Liver (tissue), 9 donors: ENCODE data around the gene PATJ. TPM values are rescaled to one million over a fixed set of nuclear protein-coding genes. Genes with fewer than 3 reads are reported as not detected.

Source experiments
- DNase-seq: peaks from one replicate; pipeline ENCODE4 v3.0.0-alpha.2; 2017; ENCODE audit warnings: low spot score
- H3K27ac ChIP-seq, 2 donors: one replicate each; pipeline ENCODE4 v1.7.0; 2013; ENCODE audit warnings: inconsistent platforms in 2 of 2, low read length in 2 of 2, control low read depth in 1 of 2, low read depth in 1 of 2, mild to moderate bottlenecking in 1 of 2
- H3K27me3 ChIP-seq, 4 donors: one replicate each; pipeline versions ENCODE4 v1.6.1 to v1.7.0; 2013; ENCODE audit warnings: low read length in 3 of 4, inconsistent platforms in 1 of 4, mild to moderate bottlenecking in 1 of 4, moderate library complexity in 1 of 4; ENCODE audit not compliant: control insufficient read depth in 4 of 4, insufficient read depth in 4 of 4
- H3K36me3 ChIP-seq, 4 donors: one replicate each; pipeline versions ENCODE4 v1.6.1 to v1.7.0; 2013; ENCODE audit warnings: low read length in 3 of 4, mild to moderate bottlenecking in 3 of 4, low read depth in 1 of 4, moderate library complexity in 1 of 4; ENCODE audit not compliant: control insufficient read depth in 4 of 4, insufficient read depth in 3 of 4
- H3K4me1 ChIP-seq, 4 donors: one replicate each; pipeline versions ENCODE4 v1.6.1 to v1.7.0; 2013; ENCODE audit warnings: low read length in 3 of 4, mild to moderate bottlenecking in 3 of 4, moderate library complexity in 1 of 4; ENCODE audit not compliant: control insufficient read depth in 4 of 4, insufficient read depth in 4 of 4
- H3K4me3 ChIP-seq, 3 donors: one replicate each; pipeline versions ENCODE4 v1.6.1 to v1.7.0; 2013; ENCODE audit warnings: low read length in 3 of 3, control low read depth in 1 of 3, low read depth in 1 of 3, mild to moderate bottlenecking in 1 of 3
- H3K9ac ChIP-seq, 2 donors: one replicate each; pipeline ENCODE4 v1.7.0; 2013; ENCODE audit warnings: low read length in 2 of 2, mild to moderate bottlenecking in 2 of 2, moderate library complexity in 2 of 2, control low read depth in 1 of 2, low read depth in 1 of 2
- H3K9me3 ChIP-seq, 4 donors: one replicate each; pipeline versions ENCODE4 v1.6.1 to v1.7.0; 2013; ENCODE audit warnings: low read length in 3 of 4; ENCODE audit not compliant: control insufficient read depth in 4 of 4
- EGR1 ChIP-seq, 2 donors: IDR thresholded peaks; 2 replicates each; pipeline ENCODE4 v1.6.1; 2016 to 2018; ENCODE audit warnings: antibody characterized with exemption in 2 of 2, low read depth in 2 of 2
- FOXA1 ChIP-seq: IDR thresholded peaks from 2 replicates; pipeline ENCODE4 v1.6.1; 2016; ENCODE audit warnings: antibody characterized with exemption
- FOXA2 ChIP-seq: IDR thresholded peaks from 2 replicates; pipeline ENCODE4 v1.6.1; 2016; ENCODE audit warnings: antibody characterized with exemption
- GABPA ChIP-seq, 2 donors: IDR thresholded peaks in 1 of 2; conservative IDR thresholded peaks in 1 of 2; 2 replicates each; pipeline ENCODE4 v1.6.1; 2016; ENCODE audit warnings: antibody characterized with exemption in 2 of 2, mild to moderate bottlenecking in 1 of 2, moderate library complexity in 1 of 2
- HNF4A ChIP-seq, 2 donors: conservative IDR thresholded peaks; 2 replicates each; pipeline ENCODE4 v1.6.1; 2016; ENCODE audit warnings: antibody characterized with exemption in 2 of 2, mild to moderate bottlenecking in 2 of 2
- HNF4G ChIP-seq: IDR thresholded peaks from 2 replicates; pipeline ENCODE4 v1.6.1; 2016; ENCODE audit warnings: antibody characterized with exemption
- JUND ChIP-seq, 2 donors: IDR thresholded peaks; 2 replicates each; pipeline ENCODE4 v1.6.1; 2016; ENCODE audit warnings: antibody characterized with exemption in 2 of 2
- NR2F2 ChIP-seq: IDR thresholded peaks from 2 replicates; pipeline ENCODE4 v1.6.1; 2016; ENCODE audit warnings: antibody characterized with exemption
- RAD21 ChIP-seq, 2 donors: IDR thresholded peaks; 2 replicates each; pipeline ENCODE4 v1.6.1; 2016; ENCODE audit warnings: antibody characterized with exemption in 2 of 2, mild to moderate bottlenecking in 2 of 2
- RXRA ChIP-seq, 2 donors: IDR thresholded peaks; 2 replicates each; pipeline ENCODE4 v1.6.1; 2017 to 2018; ENCODE audit warnings: antibody characterized with exemption in 2 of 2, mild to moderate bottlenecking in 1 of 2
- SP1 ChIP-seq: IDR thresholded peaks from 2 replicates; pipeline ENCODE4 v1.6.1; 2018; ENCODE audit warnings: antibody characterized with exemption, mild to moderate bottlenecking
- TAF1 ChIP-seq: conservative IDR thresholded peaks from 2 replicates; pipeline ENCODE4 v1.6.1; 2016; ENCODE audit warnings: antibody characterized with exemption, mild to moderate bottlenecking
- YY1 ChIP-seq: IDR thresholded peaks from 2 replicates; pipeline ENCODE4 v1.6.1; 2016; ENCODE audit warnings: antibody characterized with exemption, mild to moderate bottlenecking
- WGBS: extraction: QIAGEN DNeasy Blood & Tissue Kit; methylation state at CpG from one replicate; pipeline ENCODE4 v1.1.7; 2013; 5-methylcytosine and 5-hydroxymethylcytosine counted together
- polyA plus RNA-seq, 2 donors: library from polyadenylated mRNA; stranded (reverse) in 1 of 2; unstranded in 1 of 2; fragments of 200-250 nt in 1 of 2; fragments of >200 nt in 1 of 2; fragmentation: Nextera tagmentation in 1 of 2; extraction: Ambion mirVana in 1 of 2; gene quantifications; one replicate each; pipeline versions ENCODE4 v1.2.1 to v1.2.3, GENCODE V29; 2013 to 2015
- total RNA-seq, 2 donors: library from RNA; depleted of rRNA; stranded (reverse); fragments of >200 nt; gene quantifications; one replicate each; pipeline ENCODE4 v1.2.3, GENCODE V29; 2014
- TF ChIP-seq, protein P1 (sequence below): IDR thresholded peaks from 2 replicates; pipeline ENCODE4 v1.6.1; 2016; ENCODE audit warnings: antibody characterized with exemption
- TF ChIP-seq, protein P2 (sequence below): IDR thresholded peaks from 2 replicates; pipeline ENCODE4 v1.6.1; 2016; ENCODE audit warnings: antibody characterized with exemption
- TF ChIP-seq, protein P3 (sequence below): IDR thresholded peaks from 2 replicates; pipeline ENCODE4 v1.6.1; 2016; ENCODE audit warnings: antibody characterized with exemption
- TF ChIP-seq, protein P4 (sequence below): IDR thresholded peaks from 2 replicates; pipeline ENCODE4 v1.6.1; 2016; ENCODE audit warnings: antibody characterized with exemption, mild to moderate bottlenecking
- TF ChIP-seq, protein P5 (sequence below): fragments of 150-350 bp; IDR thresholded peaks from 2 replicates; pipeline ENCODE4 v1.5.1; 2017; ENCODE audit warnings: improper control_type of control experiment, low read depth, low read length; ENCODE audit not compliant: missing input control
- donor health status: healthy.
- donor health status: healthy.
- donor health status: healthy.
- donor health status: healthy.
- donor health status: healthy.

The PATJ gene
- total and polyA plus RNA-seq, 4 donors: 5.7 to 29.8 (median 9.0) TPM

DNA sequence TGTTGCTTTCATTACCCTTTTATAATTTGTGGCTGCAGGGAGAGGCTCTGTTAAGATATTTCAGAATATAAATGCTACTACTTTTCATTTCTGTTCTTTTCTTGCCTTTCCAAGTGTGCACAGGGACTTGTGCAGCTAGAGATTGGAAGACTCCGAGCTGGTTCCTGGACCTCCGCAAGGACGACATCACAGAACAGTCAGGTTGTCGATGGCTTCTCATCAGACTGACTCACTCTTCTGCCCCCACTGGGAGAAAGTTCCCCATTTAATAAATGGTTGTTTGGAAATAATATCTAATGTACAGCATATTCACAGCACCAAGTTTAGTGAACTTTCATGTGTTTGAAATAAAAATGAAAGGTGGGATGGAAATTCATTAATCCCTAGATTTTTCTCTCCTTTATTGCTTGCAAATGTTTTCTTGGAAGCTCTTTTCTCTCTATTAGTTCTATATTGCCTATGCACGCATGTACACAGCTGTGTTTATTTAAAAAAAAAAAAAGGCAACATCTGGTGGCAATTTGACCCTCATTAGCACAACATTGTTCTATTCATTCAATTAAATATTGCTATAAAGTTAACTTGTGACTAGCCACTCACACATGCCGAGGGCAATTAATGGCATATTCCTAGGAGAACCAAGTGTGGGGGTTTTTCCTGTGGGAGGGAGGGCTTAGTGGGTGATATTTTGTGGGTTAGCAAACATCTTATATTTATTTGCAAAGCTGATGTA is 374.9 kb downstream of the PATJ start (continued):
- TF ChIP-seq, protein P1, sequence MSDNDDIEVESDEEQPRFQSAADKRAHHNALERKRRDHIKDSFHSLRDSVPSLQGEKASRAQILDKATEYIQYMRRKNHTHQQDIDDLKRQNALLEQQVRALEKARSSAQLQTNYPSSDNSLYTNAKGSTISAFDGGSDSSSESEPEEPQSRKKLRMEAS: no peak
- no peak for TF ChIP-seq EGR1 (IDR thresholded peaks at IDR 0.05; ENCODE audit: low read depth in 2 of 2)

DNA sequence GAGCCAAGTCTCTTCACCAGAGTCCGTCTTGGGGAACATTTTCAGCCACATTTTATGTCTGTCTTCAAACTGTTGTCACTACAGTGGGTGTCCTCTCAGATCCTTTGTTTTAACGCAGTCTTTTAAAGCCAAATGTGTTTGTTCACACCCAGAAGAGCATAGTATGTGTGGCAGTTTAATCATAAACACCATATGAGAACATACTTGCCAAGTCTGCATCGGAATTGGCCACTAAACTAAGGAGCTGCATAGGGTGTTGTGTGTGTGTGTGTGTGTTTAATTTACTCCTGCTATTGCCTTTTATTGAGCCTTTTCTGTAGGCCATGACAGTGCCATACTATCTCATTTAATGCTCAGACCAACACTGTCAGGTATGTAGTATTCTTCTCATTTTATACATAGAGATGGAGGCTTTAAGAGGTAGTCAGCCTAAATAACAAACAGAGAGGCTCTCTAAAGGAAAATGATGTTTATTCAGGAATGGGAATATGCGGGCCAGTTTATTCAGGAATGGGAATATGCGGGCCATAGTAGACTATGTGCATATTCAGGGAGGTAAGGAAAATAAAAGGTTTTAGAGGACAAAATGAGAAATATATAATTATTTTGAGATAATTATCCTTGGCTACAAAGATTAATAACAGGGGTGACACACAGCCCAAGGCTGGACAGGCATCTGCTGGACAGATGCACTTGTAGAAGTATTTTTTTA is 384.5 kb downstream of the PATJ start:
- Histone ChIP-seq H3K27me3 (no peaks in the 10 kb centered on the region), H3K36me3 (peaks cover 0 to 9% (median 8%) of the 10 kb centered on the region in 4 donors), H3K4me3 (no peak overlapping the region), H3K4me1 (no peaks in the 10 kb centered on the region), H3K27ac (no peak overlapping the region), H3K9me3 (no peaks in the 10 kb centered on the region), H3K9ac (no peak overlapping the region)
- TF ChIP-seq RXRA (IDR thresholded peaks at IDR 0.05) (no peak), SP1 (no peak), JUND (IDR thresholded peaks at IDR 0.05) (no peak), FOXA1 (no peak), HNF4G (no peak), RAD21 (IDR thresholded peaks at IDR 0.05) (no peak), NR2F2 (no peak), EGR1 (IDR thresholded peaks at IDR 0.05; ENCODE audit: low read depth in 2 of 2) (no peak), TAF1 (no peak), GABPA (IDR thresholded peaks at IDR 0.05 in 1 of 2, conservative IDR thresholded peaks at IDR 0.05 in 1 of 2) (no peak), HNF4A (conservative IDR thresholded peaks at IDR 0.05) (no peak), YY1 (no peak), FOXA2 (no peak)
- TF ChIP-seq, protein P2, sequence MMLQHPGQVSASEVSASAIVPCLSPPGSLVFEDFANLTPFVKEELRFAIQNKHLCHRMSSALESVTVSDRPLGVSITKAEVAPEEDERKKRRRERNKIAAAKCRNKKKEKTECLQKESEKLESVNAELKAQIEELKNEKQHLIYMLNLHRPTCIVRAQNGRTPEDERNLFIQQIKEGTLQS: no peak
- TF ChIP-seq, protein P1: no peak
- TF ChIP-seq, protein P3, sequence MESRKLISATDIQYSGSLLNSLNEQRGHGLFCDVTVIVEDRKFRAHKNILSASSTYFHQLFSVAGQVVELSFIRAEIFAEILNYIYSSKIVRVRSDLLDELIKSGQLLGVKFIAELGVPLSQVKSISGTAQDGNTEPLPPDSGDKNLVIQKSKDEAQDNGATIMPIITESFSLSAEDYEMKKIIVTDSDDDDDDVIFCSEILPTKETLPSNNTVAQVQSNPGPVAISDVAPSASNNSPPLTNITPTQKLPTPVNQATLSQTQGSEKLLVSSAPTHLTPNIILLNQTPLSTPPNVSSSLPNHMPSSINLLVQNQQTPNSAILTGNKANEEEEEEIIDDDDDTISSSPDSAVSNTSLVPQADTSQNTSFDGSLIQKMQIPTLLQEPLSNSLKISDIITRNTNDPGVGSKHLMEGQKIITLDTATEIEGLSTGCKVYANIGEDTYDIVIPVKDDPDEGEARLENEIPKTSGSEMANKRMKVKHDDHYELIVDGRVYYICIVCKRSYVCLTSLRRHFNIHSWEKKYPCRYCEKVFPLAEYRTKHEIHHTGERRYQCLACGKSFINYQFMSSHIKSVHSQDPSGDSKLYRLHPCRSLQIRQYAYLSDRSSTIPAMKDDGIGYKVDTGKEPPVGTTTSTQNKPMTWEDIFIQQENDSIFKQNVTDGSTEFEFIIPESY: no peak
- TF ChIP-seq, protein P4, sequence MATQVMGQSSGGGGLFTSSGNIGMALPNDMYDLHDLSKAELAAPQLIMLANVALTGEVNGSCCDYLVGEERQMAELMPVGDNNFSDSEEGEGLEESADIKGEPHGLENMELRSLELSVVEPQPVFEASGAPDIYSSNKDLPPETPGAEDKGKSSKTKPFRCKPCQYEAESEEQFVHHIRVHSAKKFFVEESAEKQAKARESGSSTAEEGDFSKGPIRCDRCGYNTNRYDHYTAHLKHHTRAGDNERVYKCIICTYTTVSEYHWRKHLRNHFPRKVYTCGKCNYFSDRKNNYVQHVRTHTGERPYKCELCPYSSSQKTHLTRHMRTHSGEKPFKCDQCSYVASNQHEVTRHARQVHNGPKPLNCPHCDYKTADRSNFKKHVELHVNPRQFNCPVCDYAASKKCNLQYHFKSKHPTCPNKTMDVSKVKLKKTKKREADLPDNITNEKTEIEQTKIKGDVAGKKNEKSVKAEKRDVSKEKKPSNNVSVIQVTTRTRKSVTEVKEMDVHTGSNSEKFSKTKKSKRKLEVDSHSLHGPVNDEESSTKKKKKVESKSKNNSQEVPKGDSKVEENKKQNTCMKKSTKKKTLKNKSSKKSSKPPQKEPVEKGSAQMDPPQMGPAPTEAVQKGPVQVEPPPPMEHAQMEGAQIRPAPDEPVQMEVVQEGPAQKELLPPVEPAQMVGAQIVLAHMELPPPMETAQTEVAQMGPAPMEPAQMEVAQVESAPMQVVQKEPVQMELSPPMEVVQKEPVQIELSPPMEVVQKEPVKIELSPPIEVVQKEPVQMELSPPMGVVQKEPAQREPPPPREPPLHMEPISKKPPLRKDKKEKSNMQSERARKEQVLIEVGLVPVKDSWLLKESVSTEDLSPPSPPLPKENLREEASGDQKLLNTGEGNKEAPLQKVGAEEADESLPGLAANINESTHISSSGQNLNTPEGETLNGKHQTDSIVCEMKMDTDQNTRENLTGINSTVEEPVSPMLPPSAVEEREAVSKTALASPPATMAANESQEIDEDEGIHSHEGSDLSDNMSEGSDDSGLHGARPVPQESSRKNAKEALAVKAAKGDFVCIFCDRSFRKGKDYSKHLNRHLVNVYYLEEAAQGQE: no peak
- TF ChIP-seq, protein P5, sequence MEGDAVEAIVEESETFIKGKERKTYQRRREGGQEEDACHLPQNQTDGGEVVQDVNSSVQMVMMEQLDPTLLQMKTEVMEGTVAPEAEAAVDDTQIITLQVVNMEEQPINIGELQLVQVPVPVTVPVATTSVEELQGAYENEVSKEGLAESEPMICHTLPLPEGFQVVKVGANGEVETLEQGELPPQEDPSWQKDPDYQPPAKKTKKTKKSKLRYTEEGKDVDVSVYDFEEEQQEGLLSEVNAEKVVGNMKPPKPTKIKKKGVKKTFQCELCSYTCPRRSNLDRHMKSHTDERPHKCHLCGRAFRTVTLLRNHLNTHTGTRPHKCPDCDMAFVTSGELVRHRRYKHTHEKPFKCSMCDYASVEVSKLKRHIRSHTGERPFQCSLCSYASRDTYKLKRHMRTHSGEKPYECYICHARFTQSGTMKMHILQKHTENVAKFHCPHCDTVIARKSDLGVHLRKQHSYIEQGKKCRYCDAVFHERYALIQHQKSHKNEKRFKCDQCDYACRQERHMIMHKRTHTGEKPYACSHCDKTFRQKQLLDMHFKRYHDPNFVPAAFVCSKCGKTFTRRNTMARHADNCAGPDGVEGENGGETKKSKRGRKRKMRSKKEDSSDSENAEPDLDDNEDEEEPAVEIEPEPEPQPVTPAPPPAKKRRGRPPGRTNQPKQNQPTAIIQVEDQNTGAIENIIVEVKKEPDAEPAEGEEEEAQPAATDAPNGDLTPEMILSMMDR: no peak
- WGBS: 90% methylated on average over 5 of the region's 5 CpGs
- DNase-seq: no peak
